Neural cell (in vitro differentiated cells): ENCODE results near the gene PITPNB.
A peak's percentile ranks its signal among the peaks of the same experiment; 100 is the strongest.

Experiments
- EP300 ChIP-seq: fragments of 450-650 bp; conservative IDR thresholded peaks from 2 replicates; pipeline ENCODE4 v1.6.1; 2014; ENCODE audit warnings: antibody characterized with exemption, mild to moderate bottlenecking, moderate library complexity; ENCODE audit not compliant: poor library complexity, severe bottlenecking
- EZH2 ChIP-seq: fragments of 200-600, 300-800 bp; shearing (Covaris generic), sonication (generic); IDR thresholded peaks from 2 replicates; pipeline ENCODE4 v1.6.1; 2014; ENCODE audit warnings: antibody characterized with exemption, low read length, borderline replicate concordance, mild to moderate bottlenecking; ENCODE audit not compliant: insufficient read depth, poor library complexity, severe bottlenecking
- MXI1 ChIP-seq: fragments of 450-650 bp; conservative IDR thresholded peaks from 2 replicates; pipeline ENCODE4 v1.6.1; 2014; ENCODE audit warnings: antibody characterized with exemption, mild to moderate bottlenecking; ENCODE audit not compliant: poor library complexity, severe bottlenecking
- POLR2AphosphoS5 ChIP-seq: IDR thresholded peaks from 2 replicates; pipeline ENCODE4 v1.6.1; 2012
- RAD21 ChIP-seq: fragments of 450-650 bp; conservative IDR thresholded peaks from 2 replicates; pipeline ENCODE4 v1.6.1; 2014; ENCODE audit warnings: antibody characterized with exemption, mild to moderate bottlenecking, moderate library complexity
- SMC3 ChIP-seq: fragments of 450-650 bp; conservative IDR thresholded peaks from 2 replicates; pipeline ENCODE4 v1.6.1; 2014; ENCODE audit warnings: antibody characterized with exemption, mild to moderate bottlenecking, moderate library complexity; ENCODE audit not compliant: poor library complexity
- TAF1 ChIP-seq: IDR thresholded peaks from 2 replicates; pipeline ENCODE4 v1.6.1; 2012; ENCODE audit warnings: low read depth
- TF ChIP-seq, protein P1 (sequence below): fragments of 450-650 bp; IDR thresholded peaks from 2 replicates; pipeline ENCODE4 v1.5.1; 2014; ENCODE audit warnings: antibody characterized with exemption, mild to moderate bottlenecking, moderate library complexity; ENCODE audit not compliant: poor library complexity, severe bottlenecking
- TF ChIP-seq, protein P2 (sequence below): IDR thresholded peaks from 2 replicates; pipeline ENCODE4 v1.6.1; 2012; ENCODE audit warnings: borderline replicate concordance

DNA sequence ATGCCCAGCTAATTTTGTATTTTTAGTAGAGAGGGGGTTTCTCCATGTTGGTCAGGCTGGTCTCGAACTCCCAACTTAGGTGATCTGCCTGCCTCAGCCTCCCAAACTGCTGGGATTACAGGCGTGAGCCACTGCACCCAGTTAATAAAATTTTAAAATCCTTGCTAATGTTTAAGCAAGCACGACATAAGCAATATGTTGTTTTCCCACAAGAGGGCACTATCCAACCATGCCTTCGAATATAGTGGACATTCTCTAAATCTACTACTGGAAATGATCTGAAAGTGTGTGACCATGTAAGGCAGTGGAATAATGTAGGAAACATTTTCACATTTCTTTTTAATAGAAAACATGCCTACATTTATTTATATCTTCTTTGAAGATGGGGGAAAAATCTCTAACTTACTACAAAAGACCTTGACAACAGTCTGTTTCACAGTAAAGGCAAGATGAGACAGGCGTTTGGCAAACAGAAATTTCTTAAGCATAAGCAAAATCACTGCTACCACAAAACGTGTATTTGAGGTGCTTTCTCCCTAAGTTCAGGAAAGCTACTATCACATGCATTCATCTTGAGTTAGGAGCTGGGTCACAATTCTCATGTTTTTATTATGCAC, 38.2 kb downstream of the PITPNB start:
- TF ChIP-seq EP300 (no peak), EZH2 (no peak), SMC3 (peak; percentile 86), TAF1 (no peak), RAD21 (peak; percentile 84), POLR2AphosphoS5 (no peak), MXI1 (no peak)
- TF ChIP-seq, protein P1, sequence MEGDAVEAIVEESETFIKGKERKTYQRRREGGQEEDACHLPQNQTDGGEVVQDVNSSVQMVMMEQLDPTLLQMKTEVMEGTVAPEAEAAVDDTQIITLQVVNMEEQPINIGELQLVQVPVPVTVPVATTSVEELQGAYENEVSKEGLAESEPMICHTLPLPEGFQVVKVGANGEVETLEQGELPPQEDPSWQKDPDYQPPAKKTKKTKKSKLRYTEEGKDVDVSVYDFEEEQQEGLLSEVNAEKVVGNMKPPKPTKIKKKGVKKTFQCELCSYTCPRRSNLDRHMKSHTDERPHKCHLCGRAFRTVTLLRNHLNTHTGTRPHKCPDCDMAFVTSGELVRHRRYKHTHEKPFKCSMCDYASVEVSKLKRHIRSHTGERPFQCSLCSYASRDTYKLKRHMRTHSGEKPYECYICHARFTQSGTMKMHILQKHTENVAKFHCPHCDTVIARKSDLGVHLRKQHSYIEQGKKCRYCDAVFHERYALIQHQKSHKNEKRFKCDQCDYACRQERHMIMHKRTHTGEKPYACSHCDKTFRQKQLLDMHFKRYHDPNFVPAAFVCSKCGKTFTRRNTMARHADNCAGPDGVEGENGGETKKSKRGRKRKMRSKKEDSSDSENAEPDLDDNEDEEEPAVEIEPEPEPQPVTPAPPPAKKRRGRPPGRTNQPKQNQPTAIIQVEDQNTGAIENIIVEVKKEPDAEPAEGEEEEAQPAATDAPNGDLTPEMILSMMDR = peak; percentile 83
- TF ChIP-seq, protein P2, sequence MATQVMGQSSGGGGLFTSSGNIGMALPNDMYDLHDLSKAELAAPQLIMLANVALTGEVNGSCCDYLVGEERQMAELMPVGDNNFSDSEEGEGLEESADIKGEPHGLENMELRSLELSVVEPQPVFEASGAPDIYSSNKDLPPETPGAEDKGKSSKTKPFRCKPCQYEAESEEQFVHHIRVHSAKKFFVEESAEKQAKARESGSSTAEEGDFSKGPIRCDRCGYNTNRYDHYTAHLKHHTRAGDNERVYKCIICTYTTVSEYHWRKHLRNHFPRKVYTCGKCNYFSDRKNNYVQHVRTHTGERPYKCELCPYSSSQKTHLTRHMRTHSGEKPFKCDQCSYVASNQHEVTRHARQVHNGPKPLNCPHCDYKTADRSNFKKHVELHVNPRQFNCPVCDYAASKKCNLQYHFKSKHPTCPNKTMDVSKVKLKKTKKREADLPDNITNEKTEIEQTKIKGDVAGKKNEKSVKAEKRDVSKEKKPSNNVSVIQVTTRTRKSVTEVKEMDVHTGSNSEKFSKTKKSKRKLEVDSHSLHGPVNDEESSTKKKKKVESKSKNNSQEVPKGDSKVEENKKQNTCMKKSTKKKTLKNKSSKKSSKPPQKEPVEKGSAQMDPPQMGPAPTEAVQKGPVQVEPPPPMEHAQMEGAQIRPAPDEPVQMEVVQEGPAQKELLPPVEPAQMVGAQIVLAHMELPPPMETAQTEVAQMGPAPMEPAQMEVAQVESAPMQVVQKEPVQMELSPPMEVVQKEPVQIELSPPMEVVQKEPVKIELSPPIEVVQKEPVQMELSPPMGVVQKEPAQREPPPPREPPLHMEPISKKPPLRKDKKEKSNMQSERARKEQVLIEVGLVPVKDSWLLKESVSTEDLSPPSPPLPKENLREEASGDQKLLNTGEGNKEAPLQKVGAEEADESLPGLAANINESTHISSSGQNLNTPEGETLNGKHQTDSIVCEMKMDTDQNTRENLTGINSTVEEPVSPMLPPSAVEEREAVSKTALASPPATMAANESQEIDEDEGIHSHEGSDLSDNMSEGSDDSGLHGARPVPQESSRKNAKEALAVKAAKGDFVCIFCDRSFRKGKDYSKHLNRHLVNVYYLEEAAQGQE = no peak
